ENCODE data around the gene ABCB11.

Gene ABCB11

GRCh38 chr2:169042856-169043255, 11.7 kb upstream of the ABCB11 start:
- Histone ChIP-seq H3K27me3 (ENCODE audit: control insufficient read depth, insufficient read depth, low read length) (no peaks in the 10 kb centered on the region), H3K9me3 (ENCODE audit: control insufficient read depth, low read length) (peaks cover 3% of the 10 kb centered on the region), H3K79me2 (no peaks in the 10 kb centered on the region), H3K27ac (no peak overlapping the region), H3K4me2 (ENCODE audit: low read length) (no peak overlapping the region), H3K4me1 (no peaks in the 10 kb centered on the region), H2AFZ (no peak overlapping the region), H3K9ac (no peak overlapping the region), H3K4me3 (ENCODE audit: low read depth, low read length) (no peak overlapping the region), H3K36me3 (ENCODE audit: control insufficient read depth, insufficient read depth, low read length) (no peaks in the 10 kb centered on the region)
- no peak for TF ChIP-seq CTCF (IDR thresholded peaks at IDR 0.05)

- H3K9ac ChIP-seq, result no peak overlapping the region
- H3K9me3 ChIP-seq (ENCODE audit: control insufficient read depth, low read length), result peaks cover 3% of the 10 kb centered on the region
- H3K4me2 ChIP-seq (ENCODE audit: low read length), result no peak overlapping the region
- TF ChIP-seq CTCF (IDR thresholded peaks at IDR 0.05), result no peak
- H3K36me3 ChIP-seq (ENCODE audit: control insufficient read depth, insufficient read depth, low read length), result no peaks in the 10 kb centered on the region
- H3K79me2 ChIP-seq, result no peaks in the 10 kb centered on the region
- no peaks in the 10 kb centered on the region for H3K27me3 ChIP-seq (ENCODE audit: control insufficient read depth, insufficient read depth, low read length)
- H2AFZ ChIP-seq, result no peak overlapping the region
- H3K27ac ChIP-seq, result no peak overlapping the region
- H3K4me1 ChIP-seq, result no peaks in the 10 kb centered on the region
- H3K4me3 ChIP-seq (ENCODE audit: low read depth, low read length), result no peak overlapping the region
These were observed 10.5 kb upstream of the ABCB11 start for GRCh38 chr2:169041594-169041993.

GRCh38 chr2:169039702-169040101, 8.6 kb upstream of the ABCB11 start:
- Histone ChIP-seq H3K9me3 (ENCODE audit: control insufficient read depth, low read length) (peaks cover 3% of the 10 kb centered on the region), H3K79me2 (no peaks in the 10 kb centered on the region), H3K27me3 (ENCODE audit: control insufficient read depth, insufficient read depth, low read length) (no peaks in the 10 kb centered on the region), H3K4me2 (ENCODE audit: low read length) (no peak overlapping the region), H2AFZ (no peak overlapping the region), H3K4me1 (no peaks in the 10 kb centered on the region), H3K4me3 (ENCODE audit: low read depth, low read length) (no peak overlapping the region), H3K27ac (no peak overlapping the region), H3K36me3 (ENCODE audit: control insufficient read depth, insufficient read depth, low read length) (no peaks in the 10 kb centered on the region), H3K9ac (no peak overlapping the region)
- TF ChIP-seq CTCF (IDR thresholded peaks at IDR 0.05), result no peak

GRCh38 chr2:169038338-169038757, 7.2 kb upstream of the ABCB11 start:
- H3K79me2 ChIP-seq, result no peaks in the 10 kb centered on the region
- no peak overlapping the region for H3K27ac ChIP-seq
- H3K4me2 ChIP-seq (ENCODE audit: low read length), result no peak overlapping the region
- no peaks in the 10 kb centered on the region for H3K4me1 ChIP-seq
- H2AFZ ChIP-seq, result no peak overlapping the region
- H3K9ac ChIP-seq, result no peak overlapping the region
- peaks cover 3% of the 10 kb centered on the region for H3K9me3 ChIP-seq (ENCODE audit: control insufficient read depth, low read length)
- H3K36me3 ChIP-seq (ENCODE audit: control insufficient read depth, insufficient read depth, low read length), result no peaks in the 10 kb centered on the region
- TF ChIP-seq CTCF (IDR thresholded peaks at IDR 0.05), result no peak
- no peaks in the 10 kb centered on the region for H3K27me3 ChIP-seq (ENCODE audit: control insufficient read depth, insufficient read depth, low read length)
- no peak overlapping the region for H3K4me3 ChIP-seq (ENCODE audit: low read depth, low read length)

GRCh38 chr2:169036736-169037440, 5.8 kb upstream of the ABCB11 start:
- Histone ChIP-seq H2AFZ (no peak overlapping the region), H3K4me2 (ENCODE audit: low read length) (no peak overlapping the region), H3K79me2 (no peaks in the 10 kb centered on the region), H3K9me3 (ENCODE audit: control insufficient read depth, low read length) (no peaks in the 10 kb centered on the region), H3K36me3 (ENCODE audit: control insufficient read depth, insufficient read depth, low read length) (no peaks in the 10 kb centered on the region), H3K27me3 (ENCODE audit: control insufficient read depth, insufficient read depth, low read length) (no peaks in the 10 kb centered on the region), H3K9ac (no peak overlapping the region), H3K4me3 (ENCODE audit: low read depth, low read length) (no peak overlapping the region), H3K27ac (no peak overlapping the region), H3K4me1 (no peaks in the 10 kb centered on the region)
- TF ChIP-seq CTCF (IDR thresholded peaks at IDR 0.05), result no peak

Data from parathyroid adenoma (tissue), 2 donors.